CD4-positive, CD25-positive, alpha-beta regulatory T cell (primary cell): Measurements from ENCODE around the gene UBE2U. TPM values are rescaled to one million over a fixed set of nuclear protein-coding genes. Genes with fewer than 3 reads are reported as not detected.
"Not testable (repeated sequence)": the region's sequence is repeated elsewhere in the genome, so short reads cannot be mapped to it uniquely, and the experiment has no call there.

Experiments used
- ATAC-seq, 2 donors: fragments of 150-1000 bp; cut with Tn5 transposase; one replicate each; pipeline ENCODE4 v1.10.0; 2021; ENCODE audit warnings: low read depth in 2 of 2, moderate number of reproducible peaks in 2 of 2, moderate library complexity in 1 of 2
- DNase-seq, 3 donors: peaks; one replicate each; pipeline versions ENCODE4 v3.0.0 to v3.0.0-alpha.2; 2012 to 2022; ENCODE audit warnings: mixed read lengths in 1 of 3
- H3K27ac ChIP-seq: one replicate; pipeline ENCODE4 v1.7.0; 2013; ENCODE audit warnings: mild to moderate bottlenecking, low read length; ENCODE audit not compliant: insufficient read depth, poor library complexity, severe bottlenecking
- H3K27me3 ChIP-seq: one replicate; pipeline ENCODE4 v1.7.0; 2013; ENCODE audit warnings: low read length; ENCODE audit not compliant: control insufficient read depth, insufficient read depth
- H3K36me3 ChIP-seq: one replicate; pipeline ENCODE4 v1.7.0; 2013; ENCODE audit warnings: mild to moderate bottlenecking, low read length, moderate library complexity; ENCODE audit not compliant: control insufficient read depth, insufficient read depth
- H3K4me1 ChIP-seq: 2 replicates; pipeline ENCODE4 v1.7.0; 2013; ENCODE audit warnings: mild to moderate bottlenecking, low read length; ENCODE audit not compliant: insufficient read depth, control insufficient read depth, poor library complexity, severe bottlenecking
- H3K4me3 ChIP-seq: one replicate; pipeline ENCODE4 v1.7.0; 2013; ENCODE audit warnings: low read depth, mild to moderate bottlenecking, low read length, moderate library complexity
- H3K9me3 ChIP-seq, 2 experiments: 1 replicate in 1 of 2; 2 replicates in 1 of 2; pipeline ENCODE4 v1.7.0; 2013; ENCODE audit warnings: low read length in 2 of 2, mild to moderate bottlenecking in 1 of 2, moderate library complexity in 1 of 2; ENCODE audit not compliant: control insufficient read depth in 2 of 2
- H3K27ac Mint-ChIP-seq, 3 donors: one replicate each; pipeline ENCODE4 v1.8.0; 2020 to 2022; ENCODE audit warnings: mild to moderate bottlenecking in 3 of 3, mixed read lengths in 3 of 3, moderate library complexity in 2 of 3
- H3K27me3 Mint-ChIP-seq: one replicate; pipeline ENCODE4 v1.8.0; 2022; ENCODE audit warnings: mild to moderate bottlenecking, mixed read lengths
- H3K36me3 Mint-ChIP-seq: one replicate; pipeline ENCODE4 v1.8.0; 2020; ENCODE audit warnings: mixed read lengths
- H3K4me1 Mint-ChIP-seq, 4 donors: one replicate each; pipeline ENCODE4 v1.8.0; 2020 to 2022; ENCODE audit warnings: mixed read lengths in 4 of 4, mild to moderate bottlenecking in 1 of 4
- H3K4me3 Mint-ChIP-seq, 4 donors: one replicate each; pipeline ENCODE4 v1.8.0; 2020 to 2022; ENCODE audit warnings: mild to moderate bottlenecking in 4 of 4, mixed read lengths in 4 of 4, moderate library complexity in 3 of 4
- H3K9me3 Mint-ChIP-seq, 7 donors: one replicate each; pipeline ENCODE4 v1.8.0; 2020 to 2022; ENCODE audit warnings: mixed read lengths in 7 of 7, mild to moderate bottlenecking in 3 of 7, moderate library complexity in 2 of 7
- polyA plus RNA-seq, 4 donors: library from polyadenylated mRNA; unstranded; fragments of 300-500 nt; fragmentation: Illumina TruSeq; gene quantifications; one replicate each; pipeline ENCODE4 v1.2.3, GENCODE V29; 2021
- total RNA-seq: library from RNA; stranded (reverse); gene quantifications from one replicate; pipeline ENCODE4 v1.2.3, GENCODE V29; 2022

Gene UBE2U
- total and polyA plus RNA-seq, 5 donors from 2014 or later: not detected

GRCh38 chr1:64231153-64231552 lies 27.7 kb downstream of the UBE2U start:
- ATAC-seq: no peak

GRCh38 chr1:64231654-64232053 lies 28.2 kb downstream of the UBE2U start:
- Mint-ChIP-seq H3K36me3 (no peaks in the 10 kb centered on the region), H3K4me1 (no peaks in the 10 kb centered on the region), H3K27me3 (no peaks in the 10 kb centered on the region)

More at GRCh38 chr1:64231153-64231552, 27.7 kb downstream of the UBE2U start:
- DNase-seq: no peak
- no peaks in the 10 kb centered on the region for H3K36me3 ChIP-seq
- Mint-ChIP-seq H3K36me3 (no peaks in the 10 kb centered on the region), H3K4me1 (no peaks in the 10 kb centered on the region), H3K27me3 (no peaks in the 10 kb centered on the region), H3K9me3 (no peaks in the 10 kb centered on the region), H3K27ac (no peak overlapping the region), H3K4me3 (no peak overlapping the region)
- no peaks in the 10 kb centered on the region for H3K4me1 ChIP-seq
- no peak overlapping the region for H3K4me3 ChIP-seq
- no peak overlapping the region for H3K27ac ChIP-seq
- no peaks in the 10 kb centered on the region for H3K9me3 ChIP-seq
- H3K27me3 ChIP-seq: peaks cover 5% of the 10 kb centered on the region

DNA sequence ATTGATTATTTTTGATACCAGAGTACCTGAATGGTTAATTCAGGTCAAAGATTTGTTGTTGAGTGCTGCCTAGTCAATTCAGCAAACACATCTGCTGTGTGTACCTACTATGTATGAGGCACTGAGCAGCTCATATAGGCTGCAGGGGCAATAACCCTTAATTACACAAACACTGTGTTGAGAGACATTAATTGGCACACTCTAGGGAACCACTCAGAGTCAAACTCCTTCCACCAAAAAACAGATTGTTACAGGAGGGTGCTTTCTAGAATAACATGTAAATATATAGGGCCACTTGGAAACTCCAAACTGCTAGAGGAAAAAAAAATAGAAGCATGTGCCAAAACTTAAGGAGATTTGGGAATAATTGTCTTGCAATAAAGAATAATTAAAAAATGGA lies 31.3 kb downstream of the UBE2U start:
- Histone ChIP-seq H3K4me1 (no peaks in the 10 kb centered on the region), H3K36me3 (no peaks in the 10 kb centered on the region), H3K27me3 (peaks cover 3% of the 10 kb centered on the region), H3K27ac (no peak overlapping the region), H3K4me3 (no peak overlapping the region), H3K9me3 (no peaks in the 10 kb centered on the region)
- H3K27me3 Mint-ChIP-seq: peaks cover 10% of the 10 kb centered on the region
- no peak overlapping the region for H3K4me3 Mint-ChIP-seq
- H3K27ac Mint-ChIP-seq: no peak overlapping the region
- DNase-seq (no peak), ATAC-seq (no peak)
- no peaks in the 10 kb centered on the region for H3K9me3 Mint-ChIP-seq
- H3K4me1 Mint-ChIP-seq: no peaks in the 10 kb centered on the region
- H3K36me3 Mint-ChIP-seq: no peaks in the 10 kb centered on the region

More at GRCh38 chr1:64231654-64232053, 28.2 kb downstream of the UBE2U start:
- H3K4me1 ChIP-seq: no peaks in the 10 kb centered on the region
- no peak overlapping the region for H3K27ac Mint-ChIP-seq
- H3K4me3 Mint-ChIP-seq: no peak overlapping the region
- ATAC-seq (no peak), DNase-seq (no peak)
- peaks cover 3% of the 10 kb centered on the region for H3K27me3 ChIP-seq
- no peak overlapping the region for H3K4me3 ChIP-seq
- no peaks in the 10 kb centered on the region for H3K36me3 ChIP-seq
- H3K9me3 ChIP-seq: no peaks in the 10 kb centered on the region
- H3K27ac ChIP-seq: no peak overlapping the region
- no peaks in the 10 kb centered on the region for H3K9me3 Mint-ChIP-seq

- Histone ChIP-seq H3K36me3 (no peaks in the 10 kb centered on the region), H3K9me3 (no peaks in the 10 kb centered on the region), H3K27ac (no peak overlapping the region), H3K27me3 (peaks cover 3% of the 10 kb centered on the region), H3K4me3 (no peak overlapping the region), H3K4me1 (no peaks in the 10 kb centered on the region)
- H3K27me3 Mint-ChIP-seq: peaks cover 10% of the 10 kb centered on the region
- H3K27ac Mint-ChIP-seq: no peak overlapping the region
- H3K9me3 Mint-ChIP-seq: no peaks in the 10 kb centered on the region
- no peaks in the 10 kb centered on the region for H3K36me3 Mint-ChIP-seq
- DNase-seq (no peak), ATAC-seq (no peak)
- H3K4me1 Mint-ChIP-seq: no peaks in the 10 kb centered on the region
- no peak overlapping the region for H3K4me3 Mint-ChIP-seq
Measured at GRCh38 chr1:64235181-64235580, 31.8 kb downstream of the UBE2U start.

DNA sequence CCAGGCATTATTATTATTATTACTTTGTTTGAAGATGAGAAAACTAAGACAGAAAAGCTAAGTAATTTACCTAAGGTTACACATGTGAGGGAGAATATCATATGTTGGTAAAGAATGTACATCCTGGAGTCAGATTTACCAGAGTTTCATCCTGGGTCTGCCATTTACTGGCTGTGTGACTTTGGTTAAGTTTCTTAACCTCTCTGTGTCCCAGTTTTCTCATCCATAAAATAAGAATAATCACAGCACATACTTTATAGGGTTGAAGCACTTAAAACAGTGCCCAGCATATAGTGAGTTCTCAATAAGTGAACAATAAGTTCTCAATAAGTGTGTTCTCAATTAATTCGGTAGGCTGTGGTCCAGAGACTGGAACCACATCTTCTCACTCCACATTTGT lies 32.5 kb downstream of the UBE2U start:
- Mint-ChIP-seq H3K36me3 (no peaks in the 10 kb centered on the region), H3K27ac (no peak overlapping the region), H3K9me3 (no peaks in the 10 kb centered on the region), H3K4me1 (no peaks in the 10 kb centered on the region), H3K4me3 (no peak overlapping the region), H3K27me3 (peaks cover 10% of the 10 kb centered on the region)
- Histone ChIP-seq H3K27me3 (peaks cover 5% of the 10 kb centered on the region), H3K9me3 (no peaks in the 10 kb centered on the region), H3K4me1 (no peaks in the 10 kb centered on the region), H3K36me3 (no peaks in the 10 kb centered on the region), H3K4me3 (no peak overlapping the region), H3K27ac (no peak overlapping the region)
- DNase-seq (no peak), ATAC-seq (no peak)

DNA sequence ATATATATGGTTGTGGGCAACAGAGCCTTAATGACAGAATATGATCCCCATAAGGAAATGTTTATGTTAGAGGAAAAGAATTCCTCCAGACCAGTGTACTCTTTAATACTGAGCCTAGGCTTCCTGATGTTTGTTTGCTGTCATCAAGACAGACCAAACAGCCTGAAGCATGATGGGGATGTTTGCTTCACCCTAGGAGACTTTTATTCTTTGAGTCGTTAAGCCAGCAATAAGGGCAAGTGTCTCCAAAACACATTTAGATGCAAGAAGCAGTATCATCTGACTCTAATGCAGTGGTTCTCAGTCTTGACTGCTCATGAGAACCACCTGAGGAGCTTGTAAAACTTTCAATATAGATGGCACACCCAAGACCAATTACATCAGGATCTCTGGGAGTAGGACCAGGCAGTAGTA lies 33.1 kb downstream of the UBE2U start:
- Mint-ChIP-seq H3K27ac (no peak overlapping the region), H3K4me1 (no peaks in the 10 kb centered on the region), H3K4me3 (no peak overlapping the region), H3K36me3 (no peaks in the 10 kb centered on the region), H3K27me3 (peaks cover 10% of the 10 kb centered on the region), H3K9me3 (no peaks in the 10 kb centered on the region)
- DNase-seq: no peak
- H3K4me3 ChIP-seq: no peak overlapping the region
- H3K4me1 ChIP-seq: no peaks in the 10 kb centered on the region
- no peak for ATAC-seq
- no peak overlapping the region for H3K27ac ChIP-seq
- H3K36me3 ChIP-seq: no peaks in the 10 kb centered on the region
- no peaks in the 10 kb centered on the region for H3K9me3 ChIP-seq
- H3K27me3 ChIP-seq: peaks cover 5% of the 10 kb centered on the region

- not testable (repeated sequence) for H3K4me3 Mint-ChIP-seq, H3K9me3 ChIP-seq, DNase-seq, H3K27ac Mint-ChIP-seq, H3K9me3 Mint-ChIP-seq, ATAC-seq, H3K27me3 ChIP-seq, H3K4me3 ChIP-seq, H3K4me1 ChIP-seq, H3K27ac ChIP-seq, H3K36me3 Mint-ChIP-seq, H3K36me3 ChIP-seq
- Mint-ChIP-seq H3K27me3 (peaks cover 10% of the 10 kb centered on the region), H3K4me1 (peaks cover 0 to 17% (median 7%) of the 10 kb centered on the region in 4 donors)
Measured at GRCh38 chr1:64239519-64239918, 36.1 kb downstream of the UBE2U start.

- ATAC-seq: no peak
Measured at GRCh38 chr1:64240206-64240605, 36.8 kb downstream of the UBE2U start.

More at GRCh38 chr1:64240206-64240605, 36.8 kb downstream of the UBE2U start:
- no peak for DNase-seq
- peaks cover 2 to 24% (median 8%) of the 10 kb centered on the region in 4 donors for H3K4me1 Mint-ChIP-seq
- H3K27ac ChIP-seq: no peak overlapping the region
- H3K36me3 ChIP-seq: no peaks in the 10 kb centered on the region
- no peaks in the 10 kb centered on the region for H3K36me3 Mint-ChIP-seq
- no peak overlapping the region for H3K4me3 ChIP-seq
- H3K27me3 Mint-ChIP-seq: peaks cover 10% of the 10 kb centered on the region
- H3K9me3 ChIP-seq: no peaks in the 10 kb centered on the region
- no peaks in the 10 kb centered on the region for H3K9me3 Mint-ChIP-seq
- no peak overlapping the region for H3K4me3 Mint-ChIP-seq
- peaks cover 2% of the 10 kb centered on the region for H3K27me3 ChIP-seq
- no peak overlapping the region for H3K27ac Mint-ChIP-seq
- peaks cover 4% of the 10 kb centered on the region for H3K4me1 ChIP-seq
